ENCODE data around the gene RGPD5. TPM values are rescaled to one million over a fixed set of nuclear protein-coding genes. Genes with fewer than 3 reads are reported as not detected.
"Not testable (repeated sequence)": the region's sequence is repeated elsewhere in the genome, so short reads cannot be mapped to it uniquely, and the experiment has no call there.

Gene RGPD5
- total RNA-seq, 1 experiment from 2014 or later, result 21.0 TPM

DNA sequence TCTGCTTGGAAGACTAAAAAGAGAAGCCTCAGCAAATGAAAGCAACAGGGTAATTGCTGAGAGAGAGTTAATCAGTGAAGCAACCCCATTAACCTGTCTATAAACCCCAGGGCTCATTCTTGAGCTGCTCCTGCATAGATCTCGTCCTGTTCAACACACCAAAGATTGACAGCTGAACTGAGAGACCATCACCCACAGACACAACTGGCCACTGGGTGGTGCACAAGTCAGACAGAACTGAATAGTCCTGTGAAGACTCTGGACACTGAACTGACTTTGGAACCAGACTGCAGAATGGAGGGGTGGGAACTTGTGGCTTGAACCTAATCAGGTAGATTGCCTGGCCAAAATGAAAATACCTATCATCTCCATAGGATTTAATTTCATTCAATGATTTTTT, 1.4 kb upstream of the RGPD5 start:
- not testable (repeated sequence) for H3K36me3 ChIP-seq; H3K9me3 ChIP-seq (replicated peaks); H3K4me3 ChIP-seq; DNase-seq (ENCODE audit: low read depth in 1 of 2, low spot score in 2 of 2); H3K27ac ChIP-seq; H3K4me1 ChIP-seq (replicated peaks); H3K27me3 ChIP-seq (replicated peaks)

DNA sequence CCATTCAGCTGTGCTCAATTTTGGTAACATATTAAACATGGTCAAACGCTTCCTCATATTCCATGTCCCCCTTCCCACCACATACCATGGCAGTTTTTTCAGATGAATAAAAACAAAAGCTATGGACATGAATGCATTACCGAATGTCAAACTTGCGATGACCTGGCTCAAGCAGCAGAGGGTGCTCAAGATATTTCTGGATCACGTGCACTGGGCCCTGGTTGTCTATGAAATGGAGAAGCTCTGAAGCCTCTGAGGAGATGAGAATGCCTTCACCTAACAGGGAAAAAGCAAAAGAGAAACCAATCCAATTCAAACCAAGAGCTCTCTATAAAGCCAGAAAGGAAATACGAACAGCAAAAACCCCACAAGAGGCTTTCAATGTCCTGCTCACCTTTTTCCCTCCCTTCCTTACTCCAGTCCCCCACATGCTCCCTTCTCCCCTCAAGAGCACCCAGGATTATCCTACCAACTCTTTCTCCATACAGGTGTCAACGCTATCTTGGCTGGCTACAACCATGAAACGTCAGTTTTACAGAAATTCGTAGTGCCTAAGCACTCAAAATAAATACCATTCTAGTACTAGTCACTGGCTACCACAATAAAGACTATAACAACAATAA, 77.1 kb downstream of the RGPD5 start:
- not testable (repeated sequence) for H3K9me3 ChIP-seq (replicated peaks); H3K27me3 ChIP-seq (replicated peaks); H3K36me3 ChIP-seq; H3K4me1 ChIP-seq (replicated peaks); H3K27ac ChIP-seq; H3K4me3 ChIP-seq; DNase-seq (ENCODE audit: low read depth in 1 of 2, low spot score in 2 of 2)

DNA sequence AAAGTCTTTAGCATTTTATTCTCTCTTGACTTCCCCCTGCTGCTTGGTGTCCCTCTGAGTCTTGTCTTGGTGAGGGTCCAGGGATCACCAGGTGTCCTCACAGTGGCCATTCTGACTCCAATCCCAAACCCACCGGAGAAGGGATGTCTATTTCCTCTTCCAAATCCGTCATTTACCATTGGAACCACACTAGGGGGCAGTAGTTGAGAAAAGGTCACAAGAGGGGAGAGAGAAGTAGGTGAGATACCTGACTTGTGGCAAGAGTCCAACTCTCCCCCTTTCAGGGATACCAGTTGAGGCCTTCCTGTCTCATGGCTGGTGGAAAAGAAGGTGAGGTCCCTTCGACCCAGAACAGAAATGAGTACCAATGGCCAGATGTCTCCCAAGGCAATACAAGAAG, 82.5 kb downstream of the RGPD5 start:
- not testable (repeated sequence) for DNase-seq (ENCODE audit: low read depth in 1 of 2, low spot score in 2 of 2); H3K4me3 ChIP-seq; H3K4me1 ChIP-seq (replicated peaks); H3K27ac ChIP-seq; H3K27me3 ChIP-seq (replicated peaks); H3K36me3 ChIP-seq; H3K9me3 ChIP-seq (replicated peaks)

DNA sequence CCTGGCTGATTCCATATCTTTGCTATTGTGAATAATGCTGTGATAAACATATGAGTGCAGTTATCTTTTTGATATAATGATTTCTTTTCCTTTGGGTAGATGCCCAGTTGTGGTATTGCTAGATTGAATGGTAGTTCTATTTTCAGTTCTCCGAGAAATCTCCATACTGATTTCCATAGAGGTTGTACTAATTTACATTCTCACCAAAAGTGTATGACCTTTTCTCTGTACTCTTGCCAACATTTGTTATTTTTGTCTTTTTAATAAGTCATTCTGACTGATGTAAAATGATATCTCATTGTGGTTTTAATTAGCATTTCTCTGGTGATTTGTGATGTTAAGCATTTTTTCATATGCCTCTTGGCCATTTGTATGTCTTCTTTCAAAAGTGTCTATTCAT, 88.0 kb downstream of the RGPD5 start:
- not testable (repeated sequence) for H3K4me3 ChIP-seq; H3K27ac ChIP-seq; DNase-seq (ENCODE audit: low read depth in 1 of 2, low spot score in 2 of 2); H3K4me1 ChIP-seq (replicated peaks); H3K9me3 ChIP-seq (replicated peaks); H3K27me3 ChIP-seq (replicated peaks); H3K36me3 ChIP-seq

DNA sequence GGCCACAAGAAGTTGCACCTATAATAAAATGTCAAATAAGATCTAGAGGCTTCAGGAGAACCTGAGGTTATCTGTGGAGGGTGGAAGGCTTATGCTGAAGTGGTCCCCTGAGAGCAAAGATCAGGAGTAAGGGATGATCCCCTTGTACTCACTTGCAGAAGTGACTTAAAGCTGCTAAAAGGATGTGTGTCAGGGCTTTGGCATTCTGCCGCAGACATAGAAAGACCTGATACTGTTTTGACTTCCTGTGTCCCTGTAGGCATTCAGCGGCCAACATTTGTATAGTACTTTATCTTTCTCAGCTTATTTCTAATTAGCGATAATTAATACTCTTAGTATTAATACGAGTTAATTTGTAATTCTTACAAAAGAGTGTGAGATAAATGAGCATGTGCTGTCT, 94.3 kb downstream of the RGPD5 start:
- H3K4me1 ChIP-seq (replicated peaks); H3K9me3 ChIP-seq (replicated peaks); H3K27ac ChIP-seq; DNase-seq (ENCODE audit: low read depth in 1 of 2, low spot score in 2 of 2); H3K27me3 ChIP-seq (replicated peaks); H3K36me3 ChIP-seq; H3K4me3 ChIP-seq: not testable (repeated sequence)

DNA sequence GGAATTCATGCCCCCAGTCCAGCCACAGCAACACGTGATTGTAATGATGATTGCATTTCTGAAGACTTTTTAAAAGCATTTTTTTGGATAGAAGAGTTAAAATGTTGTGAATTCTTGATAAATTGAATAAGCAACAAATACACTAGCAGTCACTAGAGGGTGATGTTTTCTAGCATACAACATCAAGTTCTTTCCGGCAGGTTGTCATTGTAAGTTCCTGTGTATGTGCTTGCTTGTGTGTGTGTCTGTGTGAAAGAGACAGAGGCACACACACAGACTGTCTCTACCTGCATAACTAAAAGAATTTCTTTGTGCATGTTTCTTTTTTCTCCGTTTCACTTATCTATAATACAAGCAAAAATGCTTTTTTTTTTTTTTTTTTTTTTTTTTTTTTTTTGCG, 95.8 kb downstream of the RGPD5 start:
- DNase-seq (ENCODE audit: low read depth in 1 of 2, low spot score in 2 of 2); H3K4me3 ChIP-seq; H3K36me3 ChIP-seq; H3K27me3 ChIP-seq (replicated peaks); H3K27ac ChIP-seq; H3K9me3 ChIP-seq (replicated peaks); H3K4me1 ChIP-seq (replicated peaks): not testable (repeated sequence)

DNA sequence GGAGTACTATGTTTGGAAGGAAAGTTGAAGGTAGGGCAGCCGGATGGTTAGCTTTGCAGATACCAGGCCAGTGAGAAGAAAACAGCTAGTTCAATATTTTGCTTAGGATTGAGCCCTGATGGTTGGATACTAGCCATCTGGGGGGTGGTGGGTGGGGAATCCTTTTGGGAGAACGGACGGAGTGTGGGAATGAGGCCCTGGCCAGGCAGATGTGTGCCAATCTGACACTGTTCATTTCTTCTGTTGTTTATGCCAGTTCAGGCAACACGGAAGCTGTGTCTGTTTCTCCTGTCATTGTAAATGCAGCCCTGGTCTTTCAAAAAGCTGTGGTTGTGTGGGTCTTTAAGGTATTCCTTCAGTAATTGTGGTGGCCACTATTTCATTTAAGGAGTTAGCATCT, 96.9 kb downstream of the RGPD5 start:
- not testable (repeated sequence) for H3K4me3 ChIP-seq; H3K36me3 ChIP-seq; H3K27me3 ChIP-seq (replicated peaks); DNase-seq (ENCODE audit: low read depth in 1 of 2, low spot score in 2 of 2); H3K9me3 ChIP-seq (replicated peaks); H3K27ac ChIP-seq; H3K4me1 ChIP-seq (replicated peaks)

DNA sequence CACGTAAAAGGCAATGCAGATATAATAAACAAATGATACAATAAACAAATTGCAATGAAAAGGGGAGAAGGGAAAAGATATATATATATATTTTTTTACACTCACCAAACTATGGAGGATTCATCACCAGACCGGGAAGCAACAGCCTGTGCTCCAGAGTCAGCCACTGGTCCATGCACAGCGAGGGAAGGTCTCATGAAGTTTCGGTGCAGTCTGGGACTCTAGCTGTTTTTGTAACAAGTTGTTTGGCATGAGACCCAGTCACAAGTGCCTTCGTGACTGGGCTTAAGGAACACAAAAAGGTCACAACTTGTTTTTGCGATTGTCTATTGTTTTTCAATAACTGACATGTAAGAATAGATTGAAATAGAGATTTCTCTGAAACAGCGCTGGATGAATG, 99.6 kb downstream of the RGPD5 start:
- H3K4me1 ChIP-seq (replicated peaks); DNase-seq (ENCODE audit: low read depth in 1 of 2, low spot score in 2 of 2); H3K4me3 ChIP-seq; H3K27ac ChIP-seq; H3K36me3 ChIP-seq; H3K27me3 ChIP-seq (replicated peaks); H3K9me3 ChIP-seq (replicated peaks): not testable (repeated sequence)

DNA sequence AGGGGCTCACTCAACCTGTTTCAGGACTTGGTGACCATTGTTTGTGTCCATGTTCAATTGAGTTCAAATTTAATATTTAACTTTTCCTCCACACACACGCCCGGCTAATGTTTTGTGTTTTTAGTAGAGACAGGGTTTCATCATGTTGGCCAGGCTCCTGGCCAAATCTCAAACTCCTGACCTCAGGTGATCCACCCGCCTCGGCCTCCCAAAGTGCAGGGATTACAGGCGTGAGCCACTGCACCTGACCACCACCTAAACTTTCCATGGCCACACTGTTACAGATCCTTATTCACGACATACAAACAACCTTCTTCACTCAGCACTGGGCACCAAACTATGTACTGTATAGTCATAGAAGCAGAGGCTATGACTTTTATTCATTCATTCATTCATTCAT, 100.0 kb downstream of the RGPD5 start:
- not testable (repeated sequence) for H3K4me1 ChIP-seq (replicated peaks); H3K4me3 ChIP-seq; H3K27ac ChIP-seq; H3K9me3 ChIP-seq (replicated peaks); H3K27me3 ChIP-seq (replicated peaks); DNase-seq (ENCODE audit: low read depth in 1 of 2, low spot score in 2 of 2); H3K36me3 ChIP-seq

DNA sequence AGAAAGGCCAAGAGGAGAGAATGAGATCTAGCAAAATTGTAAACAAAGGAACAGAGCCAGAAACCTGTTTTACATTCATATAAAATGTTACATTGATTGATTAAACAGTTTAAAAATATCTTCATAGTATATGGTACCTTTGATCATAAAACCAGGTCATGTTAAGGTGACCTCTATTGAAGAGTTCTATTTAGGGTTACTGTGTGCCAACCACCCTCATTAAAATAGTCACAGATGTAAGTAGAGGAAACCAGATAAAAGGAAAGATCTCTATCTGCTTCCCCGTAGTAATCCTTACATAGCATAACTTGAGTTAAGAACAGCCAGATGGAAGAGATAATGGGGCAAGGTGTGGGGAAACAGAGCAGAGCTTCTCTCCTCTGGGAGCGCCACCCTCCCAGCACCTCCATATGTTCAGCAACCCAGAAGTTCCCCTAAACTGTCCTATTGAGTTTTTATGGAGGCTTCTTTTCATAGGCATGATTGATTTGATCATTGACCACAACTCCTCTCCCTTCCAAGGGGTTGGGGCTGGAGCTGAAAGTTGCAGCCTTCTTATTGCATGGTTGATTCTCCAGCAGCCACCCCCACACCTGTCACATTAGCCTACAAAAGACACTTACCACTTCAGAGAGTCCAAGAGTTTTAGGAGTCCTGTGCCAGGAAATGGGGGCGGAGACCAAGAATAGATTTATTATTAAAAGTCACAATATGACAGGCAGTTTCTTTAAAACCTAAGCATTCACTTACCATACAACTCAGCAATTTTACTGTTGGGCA, 101.2 kb downstream of the RGPD5 start:
- not testable (repeated sequence) for DNase-seq (ENCODE audit: low read depth in 1 of 2, low spot score in 2 of 2); H3K4me1 ChIP-seq (replicated peaks); H3K9me3 ChIP-seq (replicated peaks); H3K27ac ChIP-seq; H3K36me3 ChIP-seq; H3K27me3 ChIP-seq (replicated peaks); H3K4me3 ChIP-seq

DNA sequence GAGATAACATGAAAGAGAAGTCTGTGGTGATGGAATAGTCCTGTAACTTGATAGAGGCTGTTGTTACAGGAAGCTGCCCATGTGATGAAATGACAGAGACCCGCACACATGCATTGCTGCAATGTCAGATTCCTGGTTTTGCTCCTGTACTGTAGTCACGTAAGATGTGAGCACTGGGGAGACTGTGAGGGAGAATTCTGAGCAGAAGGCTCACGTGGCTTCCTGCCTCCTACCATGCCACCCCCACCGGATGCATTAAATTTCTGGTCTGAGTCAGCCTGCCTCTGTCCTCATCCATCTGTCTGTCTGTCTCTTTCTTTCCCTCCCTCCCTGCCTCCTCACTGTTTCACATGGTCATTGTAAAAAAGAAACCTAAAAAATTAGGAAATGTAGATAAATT, 102.1 kb downstream of the RGPD5 start:
- H3K4me3 ChIP-seq; DNase-seq (ENCODE audit: low read depth in 1 of 2, low spot score in 2 of 2); H3K27ac ChIP-seq: not testable (repeated sequence)

DNA sequence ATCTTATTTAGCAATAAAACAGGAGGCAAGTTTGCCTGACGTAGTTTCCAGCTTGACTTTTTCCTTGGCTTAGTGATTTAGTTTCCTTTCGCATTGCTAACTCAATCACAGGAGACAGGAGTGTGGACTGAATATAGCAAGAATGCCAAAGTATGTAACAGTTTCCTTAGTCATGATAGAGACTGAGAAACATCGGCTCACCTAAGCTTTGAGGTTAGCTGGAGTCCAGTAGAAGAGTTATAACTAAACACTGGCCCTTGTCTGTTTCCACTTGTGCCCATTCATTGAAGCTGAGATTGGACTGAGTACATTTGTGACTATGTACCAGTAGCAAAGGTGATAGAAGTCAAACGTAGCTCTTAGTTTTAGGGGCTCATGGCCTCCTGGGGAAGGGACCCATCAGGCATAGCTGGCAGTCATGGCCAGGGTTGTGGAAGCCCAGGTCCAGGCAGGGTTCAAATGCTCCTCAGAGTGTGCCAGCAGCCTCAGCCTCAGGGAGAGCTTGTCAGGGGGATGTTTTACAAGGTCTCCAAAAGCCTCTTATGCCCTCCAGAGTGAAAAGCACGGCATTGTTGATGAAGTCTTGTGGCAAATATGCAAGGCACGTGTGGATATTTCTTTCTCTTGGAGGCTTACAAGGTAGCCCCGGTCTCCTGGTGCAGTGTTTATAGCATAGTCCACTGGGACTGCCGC, 103.8 kb downstream of the RGPD5 start:
- not testable (repeated sequence) for H3K27me3 ChIP-seq (replicated peaks); DNase-seq (ENCODE audit: low read depth in 1 of 2, low spot score in 2 of 2); H3K4me3 ChIP-seq; H3K9me3 ChIP-seq (replicated peaks); H3K36me3 ChIP-seq; H3K4me1 ChIP-seq (replicated peaks); H3K27ac ChIP-seq

More for the DNA sequence above, 102.1 kb downstream of the RGPD5 start:
- not testable (repeated sequence) for H3K9me3 ChIP-seq (replicated peaks); H3K36me3 ChIP-seq; H3K27me3 ChIP-seq (replicated peaks); H3K4me1 ChIP-seq (replicated peaks)

DNA sequence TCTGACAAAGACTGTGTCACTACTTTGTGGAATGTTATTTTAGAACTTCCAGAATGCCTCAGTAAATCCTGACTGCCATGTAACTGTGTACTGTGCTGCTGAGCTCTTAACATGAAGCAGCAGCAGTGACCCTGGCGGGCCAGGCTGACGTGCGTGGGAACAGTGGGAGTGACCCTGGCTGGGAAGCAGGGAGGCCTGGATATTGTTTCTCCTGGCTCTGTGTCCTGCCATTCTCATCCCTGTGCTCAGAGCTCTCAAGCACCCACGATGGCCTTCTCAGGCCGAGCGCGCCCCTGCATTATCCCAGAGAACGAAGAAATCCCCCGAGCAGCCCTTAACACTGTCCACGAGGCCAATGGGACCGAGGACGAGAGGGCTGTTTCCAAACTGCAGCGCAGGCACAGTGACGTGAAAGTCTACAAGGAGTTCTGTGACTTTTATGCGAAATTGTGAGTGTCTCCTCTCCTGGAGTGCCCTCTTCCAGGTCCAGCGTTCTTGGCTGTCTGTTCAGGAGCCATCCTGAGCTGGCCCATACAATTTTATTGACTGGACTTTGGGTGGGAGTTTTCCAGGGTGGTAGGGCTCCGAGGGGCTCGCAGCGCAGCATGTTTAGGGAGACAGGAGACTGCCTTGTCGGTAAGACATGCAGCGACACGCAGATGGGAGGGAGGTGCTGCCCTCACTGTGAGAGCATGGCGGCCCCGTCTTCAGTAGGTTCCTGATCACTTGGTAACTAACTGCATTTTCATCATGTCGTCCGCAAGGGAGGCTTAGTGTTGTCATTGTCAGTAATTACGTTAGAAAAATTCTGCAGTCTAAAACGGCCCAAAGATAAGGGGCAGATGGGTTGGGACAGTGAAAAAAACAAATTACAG, 104.6 kb downstream of the RGPD5 start, which contains the start of gene LIMS3:
Gene LIMS3 (plus strand): TSS at position 227 of the 875 bp plus-strand sequence. CDS start 41 bp downstream, at position 268.
- H3K4me1 ChIP-seq (replicated peaks); H3K27me3 ChIP-seq (replicated peaks); H3K9me3 ChIP-seq (replicated peaks); H3K4me3 ChIP-seq; DNase-seq (ENCODE audit: low read depth in 1 of 2, low spot score in 2 of 2); H3K36me3 ChIP-seq; H3K27ac ChIP-seq: not testable (repeated sequence)

DNA sequence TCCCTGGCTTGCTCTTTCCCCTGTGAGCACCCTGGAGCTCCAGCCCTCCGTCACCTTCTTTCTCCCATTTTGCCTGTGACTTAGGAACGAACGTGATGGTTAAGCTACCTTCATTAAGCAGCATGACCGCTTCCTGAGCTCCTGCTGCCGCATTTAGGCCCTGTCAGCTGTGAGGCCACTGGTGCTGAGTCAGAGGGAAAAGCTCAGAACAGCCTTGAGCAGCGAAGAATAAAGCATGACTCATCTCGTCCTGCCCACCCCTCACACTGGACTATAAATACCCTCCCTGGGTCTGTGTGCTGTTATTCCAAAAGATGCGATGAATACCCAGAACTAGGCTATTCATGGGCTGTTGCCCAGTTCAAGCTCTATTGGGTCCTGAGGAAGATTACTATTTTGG, 111.7 kb downstream of the RGPD5 start:
- DNase-seq (ENCODE audit: low read depth in 1 of 2, low spot score in 2 of 2); H3K9me3 ChIP-seq (replicated peaks); H3K4me1 ChIP-seq (replicated peaks); H3K27ac ChIP-seq; H3K27me3 ChIP-seq (replicated peaks); H3K4me3 ChIP-seq; H3K36me3 ChIP-seq: not testable (repeated sequence)
